GM19324 (cell line): ENCODE results near the gene DNAH8.
A peak's percentile ranks its signal among the peaks of the same experiment; 100 is the strongest.
"Not testable (repeated sequence)": the region's sequence is repeated elsewhere in the genome, so short reads cannot be mapped to it uniquely, and the experiment has no call there.

Source experiments
- ATAC-seq: cut with Tn5 transposase; IDR thresholded peaks from one replicate; pipeline ENCODE4 v1.9.1; 2021; ENCODE audit warnings: mild to moderate bottlenecking, moderate library complexity; ENCODE audit not compliant: unreplicated experiment, low FRiP score

Gene DNAH8

DNA sequence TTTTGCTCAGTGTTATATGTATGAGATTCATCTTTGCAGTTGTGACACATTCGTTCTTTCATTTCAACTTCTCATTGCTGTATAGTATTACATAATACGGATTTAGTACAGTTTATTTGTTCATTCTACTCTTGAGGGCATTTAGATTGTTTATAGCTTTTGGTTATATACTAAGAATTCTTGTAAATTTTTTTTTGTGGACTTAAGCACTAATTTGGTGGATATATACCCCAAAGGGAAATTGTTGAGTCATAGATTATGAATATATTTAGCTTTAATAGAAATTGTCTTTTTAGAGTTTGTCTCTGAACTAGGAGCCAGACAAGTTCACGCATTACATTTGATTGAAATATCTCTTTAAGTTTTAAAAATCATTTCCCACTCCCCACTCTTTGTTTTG, 79.6 kb downstream of the DNAH8 start:
- ATAC-seq = no peak

DNA sequence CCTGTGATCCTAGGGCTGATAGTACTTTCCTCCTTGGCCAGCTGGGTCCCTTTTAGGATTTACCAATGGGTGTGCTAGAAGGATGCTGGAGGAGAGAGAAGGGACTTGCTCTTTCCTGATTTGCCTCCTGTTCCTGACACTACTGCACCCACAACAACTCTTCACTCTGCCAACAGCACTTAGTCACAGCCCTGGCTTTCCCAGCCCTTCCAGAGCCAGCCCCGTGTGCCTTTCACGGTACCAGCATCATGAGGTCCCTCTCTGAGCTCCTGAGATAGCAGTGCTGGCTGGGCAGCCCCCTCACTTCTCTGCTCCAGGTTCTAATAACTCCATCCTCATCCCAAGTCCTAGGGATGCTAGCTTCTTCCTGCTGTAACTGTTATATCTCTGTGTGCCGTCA, 80.9 kb downstream of the DNAH8 start:
- no peak for ATAC-seq

DNA sequence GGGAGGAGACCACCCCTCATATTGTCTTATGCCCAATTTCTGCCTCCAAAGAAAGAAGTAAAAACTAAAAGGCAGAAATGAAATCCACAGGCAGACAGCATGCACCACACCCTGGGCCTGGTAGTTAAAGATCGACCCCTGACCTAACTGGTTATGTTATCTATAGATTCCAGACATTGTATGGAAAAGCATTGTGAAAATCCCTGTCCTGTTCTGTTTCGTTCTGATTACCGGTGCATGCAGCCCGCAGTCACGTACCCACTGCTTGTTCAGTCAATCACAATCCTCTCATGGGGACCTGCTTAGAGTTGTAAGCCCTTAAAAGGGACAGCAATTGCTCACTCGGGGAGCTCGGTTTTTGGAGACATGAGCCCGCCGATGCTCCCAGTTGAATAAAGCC, 81.3 kb downstream of the DNAH8 start:
- ATAC-seq = not testable (repeated sequence)

DNA sequence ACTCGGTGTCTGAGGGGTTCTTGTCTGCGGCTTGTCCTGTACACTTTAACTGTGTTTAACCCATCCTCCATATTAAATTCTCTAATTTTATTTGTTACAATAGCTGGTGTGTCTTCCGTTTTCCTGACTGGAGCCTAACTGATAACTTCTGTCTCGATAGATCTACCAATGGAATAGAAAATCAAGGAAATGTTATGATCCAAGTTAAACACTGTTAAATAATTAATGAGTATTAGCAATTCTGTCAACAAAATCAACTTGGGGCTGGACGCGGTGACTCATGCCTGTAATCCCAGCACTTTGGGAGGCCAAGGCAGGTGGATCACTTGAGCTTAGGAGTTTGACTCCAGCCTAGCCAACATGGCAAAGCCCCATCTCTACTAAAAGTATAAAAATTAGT, 81.7 kb downstream of the DNAH8 start:
- ATAC-seq = no peak

DNA sequence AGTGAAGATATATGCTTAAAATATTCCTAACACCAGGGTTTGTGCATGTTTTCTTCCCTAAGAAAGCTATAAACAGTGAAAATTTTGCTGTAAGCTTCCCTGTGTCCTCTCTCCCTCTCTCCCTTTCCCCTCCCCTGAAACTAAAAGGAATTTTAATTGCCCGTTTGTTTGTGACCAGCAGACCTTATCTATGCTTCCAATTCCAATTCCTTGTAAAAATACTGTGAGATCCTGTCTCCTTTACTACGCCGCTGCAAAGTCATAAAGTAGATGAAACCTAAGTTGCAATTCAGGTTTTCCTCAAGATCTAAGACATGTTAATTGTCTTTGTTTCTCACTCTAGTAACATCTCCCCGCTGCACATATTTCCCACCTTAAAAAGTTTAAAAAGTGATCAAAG, 82.3 kb downstream of the DNAH8 start:
- no peak for ATAC-seq

DNA sequence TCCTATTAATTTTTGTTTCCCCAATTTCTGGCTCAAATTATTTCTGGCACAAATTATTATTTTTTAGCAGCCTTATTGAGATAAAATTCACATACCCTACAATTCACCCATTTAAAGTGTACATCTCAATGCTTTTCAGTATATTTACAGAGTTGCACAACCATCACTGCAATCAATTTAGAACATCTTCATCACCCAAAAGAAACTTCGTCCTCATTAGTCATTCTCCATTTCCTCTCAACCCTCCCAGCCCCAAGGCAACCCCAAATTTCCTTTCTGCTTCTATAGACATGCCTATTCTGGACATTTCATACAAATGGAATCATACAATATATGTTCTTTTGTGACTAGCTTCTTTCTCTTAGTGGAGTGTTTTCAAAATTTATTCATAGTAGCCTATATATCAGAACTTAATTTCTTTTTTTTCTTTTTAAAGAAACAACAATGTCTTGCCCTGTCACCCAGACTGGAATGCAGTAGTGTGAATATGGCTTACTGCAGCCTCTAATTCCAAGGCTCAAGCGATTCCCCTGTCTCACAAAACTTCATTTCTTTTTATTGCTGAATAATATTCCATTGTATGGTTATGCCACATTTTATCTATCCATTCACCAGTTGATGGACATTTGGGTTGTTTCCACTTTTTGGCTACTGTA, 84.5 kb downstream of the DNAH8 start:
- ATAC-seq = no peak

DNA sequence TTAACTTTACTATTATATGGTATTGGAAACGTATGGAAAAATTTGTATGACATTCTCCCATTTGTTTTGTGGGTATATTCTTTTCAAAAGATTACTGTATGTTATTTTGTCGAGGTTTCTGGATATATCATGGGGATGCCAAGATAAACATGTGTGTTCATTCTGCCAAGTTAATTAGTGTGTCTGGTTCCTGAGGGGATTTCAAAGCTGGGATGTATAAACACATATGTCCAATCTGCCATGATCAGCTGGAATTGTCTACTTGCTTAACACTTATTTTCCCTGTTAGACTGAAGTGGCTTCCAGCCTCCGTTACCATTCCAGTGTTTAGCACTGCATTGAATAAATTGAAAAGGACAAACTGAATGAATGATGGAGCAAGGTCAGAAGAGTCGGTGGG, 86.2 kb downstream of the DNAH8 start:
- no peak for ATAC-seq

DNA sequence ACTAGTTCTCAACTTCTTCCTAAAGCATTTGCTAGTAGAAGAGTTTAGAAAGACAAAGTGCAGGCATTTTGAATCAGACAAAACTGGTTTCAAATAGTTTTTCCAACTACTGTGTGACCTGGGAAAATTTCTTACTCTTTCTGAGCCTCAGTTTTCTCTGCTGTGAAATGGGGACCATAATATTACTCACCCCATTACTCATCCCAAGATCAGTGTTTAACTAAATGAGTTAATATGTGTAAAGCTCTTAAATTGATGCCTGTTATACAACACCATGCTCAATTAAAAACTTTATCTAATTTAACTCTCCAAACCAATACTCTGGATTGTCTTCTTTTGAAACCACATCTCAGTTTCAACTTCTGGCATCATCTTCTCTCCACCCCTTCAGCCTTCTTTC, 87.4 kb downstream of the DNAH8 start:
- ATAC-seq = no peak

DNA sequence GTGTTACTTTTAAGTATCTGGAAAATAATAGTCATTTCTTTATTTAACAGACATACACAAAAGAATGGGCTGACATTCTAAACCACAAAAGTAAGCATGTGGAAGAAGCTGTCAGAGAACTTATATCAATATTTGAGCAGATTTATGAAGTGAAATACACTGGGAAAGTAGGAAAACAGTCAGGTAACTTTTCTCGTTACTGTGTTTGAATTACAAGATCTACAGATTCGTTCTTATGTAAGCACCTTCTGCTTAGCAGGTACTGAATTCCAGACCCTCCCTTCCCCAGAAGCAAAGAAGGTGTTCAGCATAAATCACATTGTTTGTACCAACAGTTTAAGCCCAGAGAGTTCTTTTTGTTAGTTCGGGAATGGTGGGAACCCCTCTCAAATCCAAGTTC, 88.0 kb downstream of the DNAH8 start:
- no peak for ATAC-seq

DNA sequence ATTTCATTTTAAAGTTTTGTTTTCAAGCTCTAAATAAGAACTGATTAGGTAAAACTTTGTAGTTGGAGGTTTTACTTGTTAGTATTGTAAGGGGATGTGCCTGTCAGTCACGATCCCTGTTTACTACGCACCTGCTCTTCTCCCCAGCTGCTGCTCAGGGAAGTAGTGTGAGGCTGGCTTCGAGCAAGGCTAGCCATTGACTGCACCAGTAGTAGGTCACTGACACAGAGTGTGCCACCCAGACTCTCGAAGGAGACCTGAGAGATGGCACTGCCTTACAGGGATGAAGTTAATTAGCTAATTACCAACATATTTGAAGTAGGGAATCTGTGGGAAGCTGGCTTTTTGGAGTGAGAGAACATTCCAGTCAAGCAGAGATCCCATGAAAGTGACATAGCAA, 89.2 kb downstream of the DNAH8 start:
- ATAC-seq = no peak

DNA sequence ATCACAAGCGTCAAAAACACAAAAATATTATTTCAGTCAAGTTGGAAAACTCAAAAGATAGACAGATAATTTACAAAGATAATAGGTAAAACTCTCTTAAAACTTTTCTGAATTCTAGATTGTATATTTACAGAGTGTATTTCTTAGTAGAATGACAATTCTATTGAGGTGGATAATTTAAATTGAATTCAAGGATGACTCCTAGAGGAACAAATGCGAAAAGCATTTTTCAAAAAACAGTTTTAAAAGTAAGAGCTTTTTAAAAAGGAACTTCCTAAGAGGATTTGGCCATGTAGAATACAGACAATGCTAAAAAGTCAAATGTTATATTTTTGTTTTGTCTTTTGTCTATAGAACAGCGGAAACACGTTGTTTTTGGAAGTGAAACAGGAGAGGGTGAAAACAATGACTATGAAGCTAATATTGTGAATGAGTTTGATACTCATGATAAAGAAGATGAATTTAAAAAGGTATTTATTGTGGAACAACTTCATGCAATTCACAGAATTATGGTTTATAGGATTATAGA, 90.1 kb downstream of the DNAH8 start:
- ATAC-seq = no peak

DNA sequence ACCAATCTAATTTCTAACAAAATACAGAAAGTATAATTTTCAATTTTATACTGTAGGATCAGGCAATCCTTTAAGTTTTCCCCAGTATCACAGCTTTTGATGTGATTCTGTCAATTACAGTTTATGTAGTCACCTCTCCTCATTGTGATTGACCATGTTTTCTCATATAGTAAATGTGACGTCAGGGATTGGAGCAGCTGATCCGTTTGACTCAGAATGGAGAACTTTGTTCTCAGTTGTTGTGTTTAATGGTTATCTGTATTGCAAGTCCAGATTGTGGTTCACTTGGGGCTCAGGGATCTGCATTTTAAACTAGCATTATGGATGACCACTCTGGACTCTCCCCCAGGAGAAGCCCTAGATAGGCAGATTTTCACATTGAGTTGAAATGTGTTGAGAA, 90.6 kb downstream of the DNAH8 start:
- ATAC-seq = no peak

DNA sequence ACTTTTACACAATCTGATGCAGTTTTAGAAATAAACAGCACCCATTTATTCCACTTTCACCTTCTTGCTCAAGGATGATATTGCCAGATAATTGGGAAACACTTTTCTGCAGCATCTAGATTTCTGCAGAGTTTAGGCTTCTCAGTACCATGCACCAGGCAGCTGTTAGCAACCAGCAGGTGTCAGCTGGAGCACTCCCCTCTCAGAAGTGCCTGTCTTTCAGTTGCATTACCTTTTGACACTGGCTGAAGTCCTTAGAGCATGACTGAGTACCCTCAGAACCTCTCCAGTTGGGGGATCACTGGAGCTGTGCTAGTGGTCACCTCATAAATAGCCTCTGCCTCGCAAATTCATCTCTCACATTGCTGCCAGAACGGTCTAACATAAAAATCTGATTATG, 91.2 kb downstream of the DNAH8 start:
- peak; percentile 44 for ATAC-seq

DNA sequence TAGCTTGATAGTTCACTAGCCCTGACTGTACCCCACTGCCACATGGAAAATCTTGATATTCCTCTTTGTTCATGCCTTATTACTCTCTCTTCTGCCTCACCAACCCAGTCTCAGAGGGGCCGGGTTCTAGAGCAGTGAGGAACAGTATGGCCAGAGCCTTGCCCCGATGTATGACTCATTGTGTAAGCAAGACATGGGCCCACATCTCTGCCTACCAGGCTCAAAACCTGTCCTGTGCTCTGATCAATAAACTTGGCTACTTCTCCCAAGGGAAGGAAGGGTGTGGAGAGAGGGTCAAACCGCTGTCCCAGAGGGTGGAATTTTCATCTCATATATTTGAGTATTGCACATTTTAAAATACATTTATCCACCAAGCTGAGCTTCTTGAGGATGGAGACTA, 91.7 kb downstream of the DNAH8 start:
- no peak for ATAC-seq

DNA sequence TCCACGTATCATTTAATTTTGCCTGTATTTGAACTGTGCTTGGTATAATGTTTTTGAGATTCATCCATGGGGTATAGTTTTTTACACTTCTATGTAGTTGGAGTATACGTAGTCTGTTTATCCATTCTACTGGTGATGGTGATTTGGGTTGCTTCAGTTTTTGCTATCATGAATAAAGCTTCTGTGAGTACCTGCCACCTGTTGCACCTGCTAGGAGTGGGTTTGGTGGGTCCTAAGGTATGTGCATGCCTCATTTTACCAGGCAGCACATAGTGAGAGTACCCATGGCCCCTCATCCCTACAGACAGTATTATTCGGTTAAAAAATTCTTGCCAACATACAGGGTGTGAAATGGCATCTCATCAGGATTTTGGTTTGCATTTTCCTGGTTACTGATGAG, 92.9 kb downstream of the DNAH8 start:
- no peak for ATAC-seq

DNA sequence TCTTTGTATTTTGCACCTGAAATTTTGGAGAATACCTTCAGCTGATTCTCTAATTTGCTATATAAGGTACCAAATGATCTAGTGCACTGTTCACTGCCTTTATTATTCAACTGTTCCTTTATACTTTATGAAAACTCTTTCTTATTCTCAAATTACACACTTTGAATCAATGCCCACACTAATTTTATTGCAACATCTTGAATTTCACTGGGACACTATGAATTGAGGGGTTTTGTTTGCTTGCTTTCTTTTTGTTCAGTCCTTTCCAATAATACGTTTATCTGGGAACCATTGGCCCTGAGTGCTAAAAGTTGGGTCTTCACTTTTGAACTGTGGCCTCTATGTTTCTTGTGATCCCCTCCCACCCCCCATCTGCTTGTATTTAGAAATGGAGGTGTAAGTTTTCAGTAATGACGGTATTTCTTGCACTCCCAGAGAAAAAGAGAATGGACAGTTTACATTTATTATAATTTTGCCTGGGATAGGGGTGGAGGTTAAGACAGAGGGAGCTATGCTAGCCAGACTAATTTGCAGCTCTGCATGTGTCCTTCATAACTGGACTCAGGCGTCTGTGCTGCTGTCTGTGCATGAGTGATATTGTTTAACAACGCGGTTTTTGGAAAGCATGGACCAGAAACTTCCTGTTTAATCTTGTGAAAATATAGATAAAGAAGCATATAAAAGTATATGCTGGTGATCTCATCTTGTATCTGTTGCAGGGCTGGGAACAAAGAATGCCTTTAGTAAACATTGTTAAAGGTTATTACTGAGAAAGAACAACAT, 98.1 kb downstream of the DNAH8 start:
- no peak for ATAC-seq

DNA sequence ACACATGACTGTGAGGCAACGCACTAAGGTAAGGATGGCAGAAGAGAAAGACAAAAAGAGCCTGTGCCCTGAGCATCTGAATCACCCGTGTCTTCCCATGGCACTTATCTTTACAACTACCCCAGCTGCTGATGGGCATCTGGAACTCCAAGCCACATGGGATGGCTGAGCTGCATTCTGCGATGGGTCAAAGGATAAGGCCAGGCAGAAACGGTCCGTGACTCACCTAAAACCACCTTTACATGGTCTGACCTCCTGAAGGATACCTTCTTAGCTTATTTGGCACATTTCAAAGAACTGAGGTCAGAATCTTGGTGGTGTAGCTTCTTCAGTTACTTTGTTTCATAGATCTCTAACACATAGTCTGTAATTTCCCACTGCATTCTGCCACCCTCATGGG, 99.7 kb downstream of the DNAH8 start:
- no peak for ATAC-seq

DNA sequence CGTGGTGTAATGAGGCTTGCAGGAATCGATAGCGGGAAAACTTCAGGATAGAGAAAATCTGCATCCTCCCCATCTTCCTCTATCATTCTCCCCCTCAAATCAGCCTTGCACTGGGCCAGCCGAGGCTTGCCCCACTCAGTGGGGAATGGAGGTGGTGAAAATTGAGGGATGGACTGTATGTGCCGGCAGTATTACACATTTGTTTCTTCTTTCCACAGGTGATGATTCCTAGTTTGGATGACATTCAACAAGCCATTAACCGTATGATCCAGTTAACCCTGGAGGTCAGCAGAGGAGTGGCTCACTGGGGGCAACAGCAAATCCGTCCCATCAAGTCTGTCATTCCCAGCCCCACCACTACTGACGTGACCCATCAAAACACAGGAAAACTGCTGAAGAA, 100.1 kb downstream of the DNAH8 start:
- ATAC-seq = no peak

DNA sequence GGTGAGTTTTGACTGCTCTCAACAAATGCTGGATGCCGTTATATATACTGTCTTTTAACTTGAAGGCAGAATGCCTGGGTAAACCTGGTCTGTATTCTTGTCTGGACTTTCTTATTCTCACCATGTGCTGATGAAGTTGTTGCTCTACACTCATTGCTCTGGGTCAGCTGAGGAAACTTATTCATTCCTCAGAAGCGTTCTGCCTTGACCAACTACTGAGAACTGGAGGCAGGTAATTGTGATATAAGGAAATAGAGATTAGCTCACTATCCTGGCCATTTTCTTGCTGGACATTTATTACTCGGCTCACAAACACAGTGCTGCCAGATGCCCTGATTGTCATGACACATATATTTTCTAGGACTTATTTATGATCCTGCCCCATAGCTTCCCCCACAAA, 103.6 kb downstream of the DNAH8 start:
- ATAC-seq = no peak

DNA sequence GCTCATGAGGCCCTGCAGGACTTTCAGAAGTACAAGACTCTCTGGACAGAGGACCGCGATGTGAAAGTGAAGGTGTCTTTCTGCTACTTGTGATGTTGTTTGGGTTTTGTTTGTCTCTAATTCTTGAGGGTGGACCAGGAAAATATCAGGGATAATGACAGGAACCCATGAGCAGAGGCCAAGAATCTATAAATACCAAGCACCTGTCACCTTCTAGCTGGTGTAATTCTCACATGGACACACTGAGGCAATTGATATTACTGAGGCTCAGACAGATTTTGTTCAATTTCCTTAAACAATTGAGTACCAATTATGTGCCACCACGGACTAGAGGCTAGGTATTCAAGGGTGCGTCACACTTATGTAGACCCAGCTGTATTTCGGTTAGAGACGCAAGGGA, 107.9 kb downstream of the DNAH8 start:
- no peak for ATAC-seq

DNA sequence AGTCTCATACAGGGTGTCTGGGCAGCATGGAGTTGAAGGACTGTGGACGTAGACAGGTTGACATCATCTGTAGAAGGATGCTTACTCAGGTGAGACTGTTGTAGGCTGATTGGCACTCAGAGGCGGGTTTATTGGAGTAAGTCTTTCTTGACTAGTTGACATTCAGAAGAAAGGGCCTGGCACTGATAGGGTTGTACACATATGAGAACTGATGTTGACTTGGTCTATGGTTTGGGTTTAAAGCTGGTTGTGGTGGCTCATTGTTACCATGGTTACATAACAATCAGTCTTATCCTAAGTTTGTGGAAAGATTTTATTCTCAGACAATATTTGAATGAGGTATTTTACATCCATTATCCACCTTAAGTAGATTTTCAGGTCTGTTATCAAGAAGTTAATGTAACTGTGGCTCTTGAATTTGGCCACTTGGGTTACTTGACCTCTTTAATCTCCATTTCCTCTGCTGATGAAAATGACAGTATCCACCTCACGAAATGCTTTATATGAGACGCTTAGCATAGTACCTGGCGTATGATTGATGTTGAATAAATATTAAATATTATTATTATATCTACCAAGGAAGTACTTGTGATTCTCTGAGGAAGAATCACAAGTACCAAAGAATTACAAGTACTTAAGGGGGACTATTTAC, 109.3 kb downstream of the DNAH8 start:
- ATAC-seq = no peak

DNA sequence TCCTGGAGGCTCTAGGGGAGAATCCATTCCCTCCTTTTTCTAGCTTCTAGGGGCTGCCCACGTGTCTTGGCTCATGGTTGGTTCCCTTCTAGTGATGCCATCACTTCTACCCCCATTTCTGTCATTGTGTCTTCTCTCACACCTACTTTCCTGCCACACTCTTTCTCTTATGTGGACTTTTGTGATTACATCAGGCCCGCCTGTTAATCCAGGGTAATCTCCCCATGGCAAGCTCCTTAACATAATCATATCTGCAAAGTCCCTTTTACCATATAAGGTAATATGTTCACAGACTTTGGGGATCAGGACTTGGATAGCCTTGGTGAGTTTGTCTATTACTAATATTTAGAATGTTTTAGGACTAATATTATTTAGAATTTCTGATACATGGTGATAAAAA, 111.9 kb downstream of the DNAH8 start:
- ATAC-seq = no peak
